ENCODE measurements around the gene HNRNPCL1.

- TF ChIP-seq, protein P1, sequence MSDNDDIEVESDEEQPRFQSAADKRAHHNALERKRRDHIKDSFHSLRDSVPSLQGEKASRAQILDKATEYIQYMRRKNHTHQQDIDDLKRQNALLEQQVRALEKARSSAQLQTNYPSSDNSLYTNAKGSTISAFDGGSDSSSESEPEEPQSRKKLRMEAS (IDR thresholded peaks at IDR 0.05) = no peak
- TF ChIP-seq EP300 (IDR thresholded peaks at IDR 0.05; ENCODE audit: borderline replicate concordance) (no peak), REST (IDR thresholded peaks at IDR 0.05; ENCODE audit: low read depth) (no peak), NFIC (IDR thresholded peaks at IDR 0.05) (no peak), TCF12 (IDR thresholded peaks at IDR 0.05; ENCODE audit: low read depth) (no peak)
Observed at GRCh38 chr1:12799730-12800129, 48.8 kb downstream of the HNRNPCL1 start.
